Fibroblast of gingiva (primary cell): ENCODE measurements around the gene RUNX2.
"Not testable (repeated sequence)": the region's sequence is repeated elsewhere in the genome, so short reads cannot be mapped to it uniquely, and the experiment has no call there.

Experiments
- DNase-seq: peaks from one replicate; pipeline ENCODE4 v3.0.0-alpha.2; 2011; ENCODE audit warnings: low read depth

RUNX2 gene

GRCh38 chr6:45556828-45557227 is 228.7 kb downstream of the RUNX2 start:
- DNase-seq: no peak

GRCh38 chr6:45557454-45557853 is 229.3 kb downstream of the RUNX2 start:
- no peak for DNase-seq

- no peak for DNase-seq
These were observed 230.7 kb downstream of the RUNX2 start for GRCh38 chr6:45558858-45559257.

- DNase-seq: not testable (repeated sequence)
These were observed 232.2 kb downstream of the RUNX2 start for GRCh38 chr6:45560321-45560820.

GRCh38 chr6:45562171-45562570 is 234.0 kb downstream of the RUNX2 start:
- no peak for DNase-seq

- DNase-seq: no peak
These were observed 234.9 kb downstream of the RUNX2 start for GRCh38 chr6:45563041-45563440.

- no peak for DNase-seq
These were observed 235.7 kb downstream of the RUNX2 start for GRCh38 chr6:45563844-45564243.

- no peak for DNase-seq
These were observed 238.8 kb downstream of the RUNX2 start for GRCh38 chr6:45566882-45567281.

- no peak for DNase-seq
These were observed 239.7 kb downstream of the RUNX2 start for GRCh38 chr6:45567879-45568278.

GRCh38 chr6:45568626-45569025 is 240.5 kb downstream of the RUNX2 start:
- DNase-seq: no peak

GRCh38 chr6:45569210-45569945 is 241.2 kb downstream of the RUNX2 start:
- no peak for DNase-seq

- DNase-seq: no peak
These were observed 243.0 kb downstream of the RUNX2 start for GRCh38 chr6:45571159-45571558.

GRCh38 chr6:45572833-45573232 is 244.7 kb downstream of the RUNX2 start:
- DNase-seq: no peak

- DNase-seq: no peak
These were observed 245.9 kb downstream of the RUNX2 start for GRCh38 chr6:45574014-45574461.

- no peak for DNase-seq
These were observed 246.8 kb downstream of the RUNX2 start for GRCh38 chr6:45574885-45575284.

GRCh38 chr6:45576648-45577624 is 248.8 kb downstream of the RUNX2 start:
- peak; percentile 39 for DNase-seq

- DNase-seq: peak; percentile 87
These were observed 249.8 kb downstream of the RUNX2 start for GRCh38 chr6:45577836-45578504.

- DNase-seq: no peak
These were observed 256.0 kb downstream of the RUNX2 start for GRCh38 chr6:45584127-45584526.

GRCh38 chr6:45586216-45587171 is 258.4 kb downstream of the RUNX2 start:
- no peak for DNase-seq

- no peak for DNase-seq
These were observed 259.3 kb downstream of the RUNX2 start for GRCh38 chr6:45587229-45588060.
